BJ (cell line): ENCODE results near the gene LIMA1. TPM values are rescaled to one million over a fixed set of nuclear protein-coding genes. Genes with fewer than 3 reads are reported as not detected.

Experiments
- CTCF ChIA-PET: fragments of 350-600 bp; formaldehyde crosslinking; extraction: SDS; loops from one replicate; lab custom pipeline; 2021; ENCODE audit warnings: antibody characterized with exemption, inconsistent platforms; lab: Yijun Ruan, JAX
- POLR2A ChIA-PET: fragments of 300-600 bp; sonication (Branson Sonifier 250); formaldehyde crosslinking; extraction: SDS; loops from one replicate; lab custom pipeline; 2021; ENCODE audit warnings: antibody characterized with exemption; lab: Charles Lee
- DNase-seq: peaks from one replicate; pipeline ENCODE4 v3.0.0-alpha.2; 2011; ENCODE audit warnings: low read depth
- H3K27me3 ChIP-seq: 2 replicates; pipeline ENCODE4 v1.6.0; 2011; ENCODE audit warnings: low read length; ENCODE audit not compliant: control insufficient read depth, insufficient read depth
- H3K36me3 ChIP-seq: 2 replicates; pipeline ENCODE4 v1.5.1; 2011; ENCODE audit warnings: low read length; ENCODE audit not compliant: control insufficient read depth, insufficient read depth
- H3K4me3 ChIP-seq: 2 replicates; pipeline ENCODE4 v1.5.1; 2011; ENCODE audit warnings: low read depth, mild to moderate bottlenecking, control low read depth, low read length
- CTCF ChIP-seq: IDR thresholded peaks from 2 replicates; pipeline ENCODE4 v1.5.1; 2011; ENCODE audit warnings: low read depth, mild to moderate bottlenecking, control low read depth, inconsistent platforms, low read length, moderate library complexity; ENCODE audit not compliant: insufficient read depth
- polyA plus RNA-seq: library from polyadenylated mRNA; depleted of rRNA; stranded (reverse); fragments of >200 nt; gene quantifications from 2 replicates; pipeline ENCODE4 v1.2.3, GENCODE V29; 2011

The LIMA1 gene
- polyA plus RNA-seq, 1 experiment, result 368 TPM

GRCh38 chr12:50258167-50258551, 25.2 kb downstream of the LIMA1 start:
- ChIA-PET POLR2A (no interaction called here), CTCF (interaction anchor here (1.0 to 2.6 kb wide), 3 partner anchors 11 to 57 kb away, joined by 3 to 7 read pairs (median 4); partner anchors contain the start of gene LIMA1)
- TF ChIP-seq CTCF, result no peak
- no peaks in the 10 kb centered on the region for H3K36me3 ChIP-seq
- no peaks in the 10 kb centered on the region for H3K27me3 ChIP-seq
- DNase-seq, result no peak
- H3K4me3 ChIP-seq, result no peak overlapping the region

GRCh38 chr12:50257236-50258166, 25.8 kb downstream of the LIMA1 start:
- H3K36me3 ChIP-seq, result no peaks in the 10 kb centered on the region
- CTCF ChIA-PET, result interaction anchor here (1.0 to 2.6 kb wide), 2 partner anchors 11 to 25 kb away, joined by 3 to 7 read pairs; partner anchors contain the start of gene LIMA1
- TF ChIP-seq CTCF, result no peak
- no peaks in the 10 kb centered on the region for H3K27me3 ChIP-seq
- H3K4me3 ChIP-seq, result no peak overlapping the region
- POLR2A ChIA-PET, result interaction anchor here (1.0 kb wide), 1 partner anchor 10 kb away, joined by 3 read pairs; no protein-coding TSS in a partner anchor
- no peak for DNase-seq

GRCh38 chr12:50256761-50257160, 26.6 kb downstream of the LIMA1 start:
- TF ChIP-seq CTCF, result no peak
- ChIA-PET CTCF (no interaction called here), POLR2A (interaction anchor here (1.0 kb wide), 1 partner anchor 9 kb away, joined by 3 read pairs; no protein-coding TSS in a partner anchor)
- no peak for DNase-seq
- Histone ChIP-seq H3K36me3 (no peaks in the 10 kb centered on the region), H3K4me3 (no peak overlapping the region), H3K27me3 (no peaks in the 10 kb centered on the region)

- Histone ChIP-seq H3K4me3 (no peak overlapping the region), H3K36me3 (no peaks in the 10 kb centered on the region), H3K27me3 (no peaks in the 10 kb centered on the region)
- no peak for DNase-seq
- POLR2A ChIA-PET, result no interaction called here
- CTCF ChIA-PET, result interaction anchor here (1.1 to 1.5 kb wide), 2 partner anchors 9 to 10 kb away, joined by 3 read pairs; no protein-coding TSS in a partner anchor
- no peak for TF ChIP-seq CTCF
These were observed 30.2 kb downstream of the LIMA1 start for GRCh38 chr12:50252977-50253602.
